GM12891 (cell line): Measurements from ENCODE around the gene SCARF2.

Source experiments
- POLR2AphosphoS5 ChIP-seq: IDR thresholded peaks from 2 replicates; pipeline ENCODE4 v1.6.1; 2011; ENCODE audit warnings: low read depth, low read length, control low read depth
- TAF1 ChIP-seq: IDR thresholded peaks from 2 replicates; pipeline ENCODE4 v1.6.1; 2011; ENCODE audit warnings: low read depth, low read length, control low read depth

DNA sequence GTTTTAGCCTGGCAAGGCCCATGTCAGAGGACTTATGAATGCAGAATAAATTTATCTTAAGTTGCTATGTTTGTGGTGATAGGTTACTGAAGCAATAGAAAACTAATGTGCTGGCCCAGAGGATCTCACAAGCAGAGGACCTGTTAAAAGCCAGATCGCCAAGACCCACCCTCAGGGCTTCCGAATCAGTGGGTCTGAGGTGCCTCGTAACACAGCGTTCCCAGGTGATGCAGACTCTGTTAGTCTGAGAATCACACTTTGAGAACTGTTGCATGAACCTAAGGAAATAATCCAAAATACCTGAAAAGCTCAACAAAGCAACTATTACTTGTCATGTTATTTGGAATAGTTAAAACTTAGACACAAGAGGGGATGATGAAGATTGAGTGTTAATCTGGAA, 6.7 kb upstream of the SCARF2 start:
- TF ChIP-seq TAF1 (no peak), POLR2AphosphoS5 (no peak)
